Ishikawa (cell line): ENCODE data around the gene SNTG2.

Experiments used
- CEBPB ChIP-seq: IDR thresholded peaks from 2 replicates; pipeline ENCODE4 v1.6.1; 2012
- CREB1 ChIP-seq: IDR thresholded peaks from 2 replicates; pipeline ENCODE4 v1.6.1; 2012; ENCODE audit warnings: low read depth
- EGR1 ChIP-seq: IDR thresholded peaks from 2 replicates; pipeline ENCODE4 v1.6.1; 2012
- EP300 ChIP-seq: IDR thresholded peaks from 2 replicates; pipeline ENCODE4 v1.6.1; 2012; ENCODE audit warnings: borderline replicate concordance
- FOXM1 ChIP-seq: IDR thresholded peaks from 2 replicates; pipeline ENCODE4 v1.6.1; 2012; ENCODE audit warnings: low read depth, borderline replicate concordance
- MAX ChIP-seq: IDR thresholded peaks from 2 replicates; pipeline ENCODE4 v1.6.1; 2012
- NFIC ChIP-seq: IDR thresholded peaks from 2 replicates; pipeline ENCODE4 v1.6.1; 2012
- RAD21 ChIP-seq: IDR thresholded peaks from 2 replicates; pipeline ENCODE4 v1.6.1; 2012; ENCODE audit warnings: low read depth
- REST ChIP-seq: IDR thresholded peaks from 2 replicates; pipeline ENCODE4 v1.6.1; 2012; ENCODE audit warnings: low read depth, mild to moderate bottlenecking
- TAF1 ChIP-seq: IDR thresholded peaks from 2 replicates; pipeline ENCODE4 v1.6.1; 2012; ENCODE audit warnings: low read depth, mild to moderate bottlenecking
- TCF12 ChIP-seq: IDR thresholded peaks from 2 replicates; pipeline ENCODE4 v1.6.1; 2012; ENCODE audit warnings: low read depth
- TEAD4 ChIP-seq: IDR thresholded peaks from 2 replicates; pipeline ENCODE4 v1.6.1; 2012
- USF1 ChIP-seq: IDR thresholded peaks from 2 replicates; pipeline ENCODE4 v1.6.1; 2012
- YY1 ChIP-seq: IDR thresholded peaks from 2 replicates; pipeline ENCODE4 v1.6.1; 2012; ENCODE audit warnings: low read depth
- ZBTB7A ChIP-seq: IDR thresholded peaks from 2 replicates; pipeline ENCODE4 v1.6.1; 2012; ENCODE audit warnings: low read depth

Gene SNTG2

GRCh38 chr2:1168846-1169245 lies 218.2 kb downstream of the SNTG2 start:
- TF ChIP-seq TAF1 (no peak), EGR1 (no peak), CREB1 (no peak), FOXM1 (no peak), EP300 (no peak), TEAD4 (no peak), YY1 (no peak), NFIC (no peak), TCF12 (no peak), REST (no peak), MAX (no peak)

- TF ChIP-seq ZBTB7A, result no peak
- no peak for TF ChIP-seq TCF12
- TF ChIP-seq TEAD4, result no peak
- no peak for TF ChIP-seq CREB1
These were observed 218.8 kb downstream of the SNTG2 start for GRCh38 chr2:1169291-1169949.

DNA sequence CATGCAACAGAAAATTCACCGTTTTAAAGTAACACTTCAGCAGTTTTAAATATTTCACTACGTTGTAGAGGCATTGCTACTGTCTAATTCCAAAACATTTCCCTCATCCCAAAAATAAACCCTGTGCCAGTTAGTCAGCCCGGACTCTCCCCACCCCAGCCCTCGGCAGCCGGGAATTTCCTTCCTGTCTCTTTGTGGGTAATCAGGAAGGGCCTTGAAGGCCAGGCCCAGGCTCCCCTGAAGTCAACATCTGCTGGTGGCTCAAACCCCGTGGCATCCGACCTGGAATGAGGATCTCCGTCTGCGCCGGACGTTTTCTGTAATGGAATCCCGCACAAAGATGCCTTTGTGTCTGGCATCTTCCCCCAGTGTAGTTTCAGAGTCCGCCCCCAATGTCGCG lies 219.6 kb downstream of the SNTG2 start:
- no peak for TF ChIP-seq REST
- no peak for TF ChIP-seq MAX
- TF ChIP-seq EGR1, result no peak
- no peak for TF ChIP-seq TEAD4
- no peak for TF ChIP-seq CEBPB
- no peak for TF ChIP-seq NFIC
- no peak for TF ChIP-seq USF1
- TF ChIP-seq FOXM1, result no peak
- no peak for TF ChIP-seq ZBTB7A
- TF ChIP-seq TAF1, result no peak
- no peak for TF ChIP-seq YY1
- no peak for TF ChIP-seq EP300
- TF ChIP-seq TCF12, result no peak
- TF ChIP-seq RAD21, result no peak
- no peak for TF ChIP-seq CREB1

DNA sequence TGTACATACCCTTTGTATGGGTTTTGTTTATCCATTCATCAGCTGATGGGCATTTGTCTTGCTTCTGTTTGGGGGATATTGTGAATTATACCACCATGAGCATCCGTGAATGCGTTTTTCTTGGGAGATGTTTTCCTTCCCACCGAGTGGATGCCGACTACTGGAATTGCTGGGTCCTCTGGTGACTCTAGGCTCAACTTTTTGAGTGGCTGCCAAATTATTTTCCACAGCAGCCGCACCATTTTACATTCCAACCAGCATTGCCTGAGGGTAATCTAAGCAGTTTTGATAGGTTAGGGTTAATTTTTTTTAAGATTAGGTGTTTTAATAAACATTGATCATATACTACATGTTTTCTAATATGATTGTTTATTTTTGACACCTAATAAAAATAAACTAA lies 220.1 kb downstream of the SNTG2 start:
- no peak for TF ChIP-seq REST
- no peak for TF ChIP-seq RAD21
- no peak for TF ChIP-seq ZBTB7A
- TF ChIP-seq NFIC, result no peak
- no peak for TF ChIP-seq TAF1
- no peak for TF ChIP-seq FOXM1
- no peak for TF ChIP-seq USF1
- no peak for TF ChIP-seq TCF12
- TF ChIP-seq YY1, result no peak
- TF ChIP-seq CEBPB, result no peak
- TF ChIP-seq EGR1, result no peak
- no peak for TF ChIP-seq CREB1
- no peak for TF ChIP-seq TEAD4
- TF ChIP-seq MAX, result no peak
- no peak for TF ChIP-seq EP300

- TF ChIP-seq YY1 (no peak), EP300 (no peak), CREB1 (no peak), USF1 (no peak), REST (no peak), FOXM1 (no peak)
These were observed 222.9 kb downstream of the SNTG2 start for GRCh38 chr2:1173528-1173927.
